Endothelial cell of umbilical vein (primary cell): Measurements from ENCODE around the gene SYT14. TPM values are rescaled to one million over a fixed set of nuclear protein-coding genes. Genes with fewer than 3 reads are reported as not detected.

Experiments
- BruUV-seq: library from RNA; stranded (reverse); fragments of 400-500 nt; replicated peaks from 2 replicates; lab custom pipeline; 2021; lab: Mats Ljungman, UMichigan
- CTCF ChIA-PET: fragments of 300-600, 350-600 bp; sonication (Branson Sonifier 250); formaldehyde crosslinking; loops from one replicate; lab custom pipeline; 2021; ENCODE audit warnings: antibody characterized with exemption, inconsistent platforms; lab: Charles Lee
- POLR2A ChIA-PET: fragments of 300-600, 350-600 bp; sonication (Branson Sonifier 250); formaldehyde crosslinking; loops from one replicate; lab custom pipeline; 2021; ENCODE audit warnings: antibody characterized with exemption, inconsistent platforms; lab: Charles Lee
- DNase-seq: peaks from one replicate; pipeline ENCODE4 v3.0.0-alpha.2; 2011; ENCODE audit warnings: low read depth, low spot score
- FAIRE-seq: peaks from 2 replicates; lab custom pipeline; 2011; peaks lifted over from hg19 to GRCh38; lab: Jason Lieb, UNC
- H2AFZ ChIP-seq: 2 replicates; pipeline ENCODE4 v1.6.0; 2012; ENCODE audit warnings: low read depth, low read length, control low read depth, inconsistent platforms
- H3K27ac ChIP-seq: 2 replicates; pipeline ENCODE4 v1.5.1; 2011; ENCODE audit warnings: low read depth, mild to moderate bottlenecking, control low read depth, low read length, moderate library complexity; ENCODE audit not compliant: insufficient read depth
- H3K27me3 ChIP-seq, 2 experiments: 2 replicates each; pipeline versions ENCODE4 v1.6.0 to v1.6.1; 2011; ENCODE audit warnings: low read length in 2 of 2, mixed read lengths in 1 of 2; ENCODE audit not compliant: control insufficient read depth in 2 of 2, insufficient read depth in 2 of 2
- H3K36me3 ChIP-seq, 2 experiments: 2 replicates in 1 of 2; 3 replicates in 1 of 2; pipeline ENCODE4 v1.5.1; 2011; ENCODE audit warnings: low read length in 2 of 2, mild to moderate bottlenecking in 1 of 2, moderate library complexity in 1 of 2; ENCODE audit not compliant: control insufficient read depth in 2 of 2, insufficient read depth in 2 of 2; ENCODE audit errors: extremely low read depth in 1 of 2
- H3K4me1 ChIP-seq: 3 replicates; pipeline ENCODE4 v1.5.1; 2011; ENCODE audit warnings: mild to moderate bottlenecking, low read length; ENCODE audit not compliant: control insufficient read depth, insufficient read depth; ENCODE audit errors: extremely low read depth
- H3K4me2 ChIP-seq: 2 replicates; pipeline ENCODE4 v1.6.1; 2011; ENCODE audit warnings: low read length, control low read depth, mixed read lengths; ENCODE audit not compliant: insufficient read depth
- H3K4me3 ChIP-seq, 3 experiments: fragments of 200-600 bp in 1 of 3; sonication (generic), shearing (Covaris generic) in 1 of 3; replicated peaks in 1 of 3; 2 replicates each; pipeline ENCODE4 v1.5.1; 2011 to 2016; ENCODE audit warnings: control low read depth in 3 of 3, low read length in 3 of 3, mild to moderate bottlenecking in 2 of 3, inconsistent platforms in 1 of 3, low read depth in 1 of 3, moderate library complexity in 1 of 3; ENCODE audit not compliant: insufficient read depth in 1 of 3
- H3K79me2 ChIP-seq: 2 replicates; pipeline ENCODE4 v1.6.0; 2012; ENCODE audit warnings: low read length, inconsistent platforms; ENCODE audit not compliant: control insufficient read depth, insufficient read depth
- H3K9ac ChIP-seq: replicated peaks from 2 replicates; pipeline ENCODE3; 2011; ENCODE audit warnings: low read length, control low read depth; ENCODE audit not compliant: insufficient read depth; ENCODE audit errors: extremely low read depth
- H3K9me1 ChIP-seq: replicated peaks from 3 replicates; pipeline ENCODE4 v1.6.0; 2011; ENCODE audit warnings: mild to moderate bottlenecking, low read length; ENCODE audit not compliant: control insufficient read depth, insufficient read depth; ENCODE audit errors: extremely low read depth
- H3K9me3 ChIP-seq: replicated peaks from 2 replicates; pipeline ENCODE4 v1.5.1; 2012; ENCODE audit warnings: low read length, inconsistent platforms; ENCODE audit not compliant: control insufficient read depth, insufficient read depth
- H4K20me1 ChIP-seq: replicated peaks from 2 replicates; pipeline ENCODE3; 2011; ENCODE audit warnings: mild to moderate bottlenecking, low read length; ENCODE audit not compliant: control insufficient read depth, insufficient read depth; ENCODE audit errors: extremely low read depth
- CTCF ChIP-seq, 2 donors: IDR thresholded peaks; 1 replicate in 1 of 2; 2 replicates in 1 of 2; pipeline ENCODE4 v1.5.1; 2011; ENCODE audit warnings: low read length in 2 of 2, mild to moderate bottlenecking in 2 of 2, moderate library complexity in 2 of 2, control low read depth in 1 of 2, inconsistent platforms in 1 of 2, low read depth in 1 of 2; ENCODE audit not compliant: insufficient read depth in 1 of 2; ENCODE audit errors: extremely low read depth in 1 of 2
- EZH2 ChIP-seq: IDR thresholded peaks from 2 replicates; pipeline ENCODE4 v1.6.1; 2012; ENCODE audit warnings: borderline replicate concordance, low read depth, mild to moderate bottlenecking, moderate library complexity, low read length, inconsistent platforms; ENCODE audit not compliant: severe bottlenecking
- FOS ChIP-seq: IDR thresholded peaks from 2 replicates; pipeline ENCODE4 v1.6.1; 2011; ENCODE audit warnings: mild to moderate bottlenecking, low read length, moderate library complexity, borderline replicate concordance; ENCODE audit not compliant: insufficient read depth
- GATA2 ChIP-seq: IDR thresholded peaks from 2 replicates; pipeline ENCODE4 v1.7.0; 2011; ENCODE audit warnings: low read depth, mild to moderate bottlenecking, moderate library complexity, mixed read lengths, low read length; ENCODE audit not compliant: insufficient read length, insufficient read depth
- JUN ChIP-seq: IDR thresholded peaks from 2 replicates; pipeline ENCODE4 v1.6.1; 2011; ENCODE audit warnings: borderline replicate concordance, low read depth; ENCODE audit not compliant: insufficient read length, insufficient read depth
- MAX ChIP-seq: IDR thresholded peaks from 2 replicates; pipeline ENCODE4 v1.6.1; 2011; ENCODE audit not compliant: insufficient read depth, insufficient read length
- MYC ChIP-seq: IDR thresholded peaks from one replicate; pipeline ENCODE4 v1.6.1; 2011; ENCODE audit warnings: mild to moderate bottlenecking, low read depth, low read length
- POLR2A ChIP-seq: IDR thresholded peaks from 2 replicates; pipeline ENCODE4 v1.6.1; 2012; ENCODE audit warnings: low read depth, mild to moderate bottlenecking, control low read depth, low read length
- POLR2AphosphoS5 ChIP-seq: IDR thresholded peaks from 2 replicates; pipeline ENCODE4 v1.6.1; 2012; ENCODE audit warnings: low read depth, mild to moderate bottlenecking, control low read depth, low read length, moderate library complexity; ENCODE audit not compliant: insufficient read depth
- dilution Hi-C: fragments of 300-500 bp; cut with MboI; formaldehyde crosslinking; loops from one replicate; pipeline ENCODE4 v1.15.0; 2019; ENCODE audit warnings: low sequenced_read_pairs; ENCODE audit not compliant: extremely low pct_ligation_motif_present
- intact Hi-C: fragments of 100-400 bp; cut with micrococcal nuclease; formaldehyde crosslinking; loops from one replicate; pipeline ENCODE4 v1.10.0; 2022
- polyA plus RNA-seq, 4 experiments: library from polyadenylated mRNA; depleted of rRNA in 3 of 4; stranded (reverse) in 3 of 4; unstranded in 1 of 4; fragments of >200 nt; gene quantifications; 2 replicates each; pipeline versions ENCODE4 v1.2.1 to v1.2.3, GENCODE V29; 2011 to 2012; ENCODE audit warnings: missing spikeins in 1 of 4
- total RNA-seq: library from RNA; stranded (reverse); gene quantifications from 2 replicates; pipeline ENCODE4 v1.2.3, GENCODE V29; 2021

Gene SYT14
- total and polyA plus RNA-seq, 2 donors (not counting 3 experiments of a cell fraction or from before 2014, with no cell fraction given) = 0.08 to 0.18 TPM

- TF ChIP-seq MYC = no peak
- peak; percentile 88 for TF ChIP-seq GATA2
- no peak for TF ChIP-seq EZH2
- TF ChIP-seq CTCF (IDR thresholded peaks at IDR 0.05; ENCODE audit: extremely low read depth in 1 of 2, insufficient read depth in 1 of 2, low read depth in 1 of 2, low read length in 2 of 2) = no peak
- TF ChIP-seq POLR2A = no peak
- TF ChIP-seq JUN = peak; percentile 56
- TF ChIP-seq FOS = peak; percentile 50
- TF ChIP-seq POLR2AphosphoS5 = no peak
- no peak for TF ChIP-seq MAX
- H3K4me2 ChIP-seq = no peak overlapping the region
- FAIRE-seq (peak; percentile 89), DNase-seq (peak; percentile 84)
- intact Hi-C loops (no loop called here), dilution Hi-C loops (no loop called here)
- no TSS peak for BruUV-seq
- H3K9me1 ChIP-seq = no peaks in the 10 kb centered on the region
- no peaks in the 10 kb centered on the region for H3K36me3 ChIP-seq
- H3K27ac ChIP-seq = peak overlapping the region; percentile 77
- H3K4me3 ChIP-seq = no peak overlapping the region
- peak overlapping the region; percentile 24 for H3K9ac ChIP-seq
- H2AFZ ChIP-seq = no peak overlapping the region
- H3K79me2 ChIP-seq = no peaks in the 10 kb centered on the region
- CTCF ChIA-PET = interaction anchor here (0.8 to 3.8 kb wide), 11 partner anchors 9 to 220 kb away, joined by 3 to 19 read pairs (median 3); partner anchors contain the start of gene G0S2
- H3K9me3 ChIP-seq = no peaks in the 10 kb centered on the region
- POLR2A ChIA-PET = no interaction called here
- H3K27me3 ChIP-seq = no peaks in the 10 kb centered on the region
- H3K4me1 ChIP-seq = peaks cover 19% of the 10 kb centered on the region
- H4K20me1 ChIP-seq = no peaks in the 10 kb centered on the region
Measured at GRCh38 chr1:209895709-209896108, 42.3 kb upstream of the SYT14 start.
